HUES6 (cell line): ENCODE measurements around the gene SMPX.
"Not testable (repeated sequence)": the region's sequence is repeated elsewhere in the genome, so short reads cannot be mapped to it uniquely, and the experiment has no call there.

Experiments used
- H3K27ac ChIP-seq: 2 replicates; pipeline ENCODE4 v1.7.0; 2013; ENCODE audit warnings: low read depth, mild to moderate bottlenecking, low read length, inconsistent platforms
- H3K27me3 ChIP-seq: 2 replicates; pipeline ENCODE4 v1.6.1; 2013; ENCODE audit warnings: low read length; ENCODE audit not compliant: control insufficient read depth, insufficient read depth
- H3K36me3 ChIP-seq: 2 replicates; pipeline ENCODE4 v1.6.1; 2013; ENCODE audit warnings: low read length; ENCODE audit not compliant: control insufficient read depth, insufficient read depth
- H3K4me1 ChIP-seq: 2 replicates; pipeline ENCODE4 v1.6.1; 2013; ENCODE audit warnings: low read length; ENCODE audit not compliant: control insufficient read depth, insufficient read depth
- H3K4me3 ChIP-seq: 2 replicates; pipeline ENCODE4 v1.5.1; 2013; ENCODE audit warnings: low read depth, low read length
- H3K9ac ChIP-seq: one replicate; pipeline ENCODE4 v1.6.1; 2013; ENCODE audit warnings: mild to moderate bottlenecking, low read length
- H3K9me3 ChIP-seq: 2 replicates; pipeline ENCODE4 v1.6.1; 2013; ENCODE audit warnings: low read depth, low read length; ENCODE audit not compliant: control insufficient read depth, insufficient read depth

SMPX gene

DNA sequence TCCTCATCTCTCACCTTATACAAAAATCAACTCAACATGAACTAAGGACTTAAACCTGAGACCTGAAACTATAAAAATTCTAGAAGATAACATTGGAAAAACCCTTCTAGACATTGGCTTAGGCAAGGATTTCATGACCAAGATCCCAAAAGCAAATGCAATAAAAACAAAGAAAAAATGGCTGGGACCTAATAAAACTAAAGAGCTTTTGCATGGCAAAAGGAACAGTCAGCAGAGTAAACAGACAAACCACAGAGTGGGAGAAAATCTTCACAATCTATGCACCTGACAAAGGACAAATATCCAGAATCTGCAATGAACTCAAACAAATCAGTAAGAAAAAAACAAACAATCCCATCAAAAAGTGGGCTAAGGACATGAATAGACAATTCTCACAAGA lies 17.2 kb upstream of the SMPX start:
- not testable (repeated sequence) for H3K9me3 ChIP-seq, H3K4me3 ChIP-seq

DNA sequence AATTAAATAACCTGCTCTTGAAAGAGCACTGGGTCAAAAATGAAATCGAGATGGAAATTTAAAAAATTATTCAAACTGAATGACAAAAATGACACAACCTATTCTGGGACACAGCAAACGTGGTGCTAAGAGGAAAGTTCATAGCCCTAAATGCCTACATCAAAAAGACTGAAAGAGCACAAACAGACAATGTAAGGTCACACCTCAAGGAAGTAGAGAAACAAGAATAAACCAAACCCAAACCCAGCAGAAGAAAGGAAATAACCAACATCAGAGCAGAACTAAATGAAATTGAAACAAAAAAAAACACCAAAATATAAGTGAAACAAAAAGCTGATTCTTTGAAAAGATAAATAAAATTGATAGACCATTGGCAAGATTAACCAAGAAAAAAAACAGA lies 15.1 kb upstream of the SMPX start:
- peaks cover 14% of the 10 kb centered on the region for H3K4me1 ChIP-seq
- not testable (repeated sequence) for H3K4me3 ChIP-seq, H3K36me3 ChIP-seq, H3K27me3 ChIP-seq, H3K9me3 ChIP-seq, H3K9ac ChIP-seq, H3K27ac ChIP-seq

More for the DNA sequence above, 17.2 kb upstream of the SMPX start:
- peaks cover 24% of the 10 kb centered on the region for H3K4me1 ChIP-seq
- not testable (repeated sequence) for H3K36me3 ChIP-seq, H3K27ac ChIP-seq, H3K9ac ChIP-seq, H3K27me3 ChIP-seq

DNA sequence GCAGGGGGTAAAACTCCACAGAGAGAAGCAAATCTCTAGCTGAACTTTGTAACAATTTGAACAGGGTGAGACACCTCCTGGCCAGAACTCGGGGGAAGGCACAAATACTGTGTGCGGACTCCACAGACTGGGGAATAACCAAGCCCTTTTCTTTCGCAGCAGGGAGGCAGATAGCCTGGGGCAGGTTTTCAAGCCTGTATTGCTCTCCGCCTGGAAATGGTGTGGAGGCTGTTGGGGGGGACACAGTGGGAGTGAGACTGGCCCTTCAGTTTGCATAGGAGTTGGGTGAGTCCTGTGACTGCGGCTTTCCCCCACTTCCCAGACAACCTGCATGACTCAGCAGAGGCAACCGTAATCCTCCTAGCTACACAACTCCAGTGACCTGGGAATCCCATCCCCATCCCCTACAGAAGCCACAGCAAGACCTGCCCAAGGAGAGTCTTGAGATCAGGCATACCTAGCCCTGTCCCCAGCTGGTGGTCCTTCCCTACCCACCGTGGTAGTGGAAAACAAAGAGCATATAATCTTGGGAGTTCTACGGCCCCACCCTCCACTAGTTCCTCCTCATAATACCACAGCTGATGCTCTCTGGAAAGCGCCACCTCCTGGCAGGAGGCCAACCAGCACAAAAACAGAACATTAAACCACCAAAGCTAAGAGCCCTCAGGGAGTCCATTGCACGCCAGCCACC lies 12.9 kb upstream of the SMPX start:
- Histone ChIP-seq H3K36me3 (no peaks in the 10 kb centered on the region), H3K27ac (peak overlapping the region; percentile 29; the same call in 1 of the 2 replicates), H3K4me3 (peak overlapping the region; percentile 32; the same call in 1 of the 2 replicates), H3K9ac (peak overlapping the region; percentile 55), H3K4me1 (peaks cover 11% of the 10 kb centered on the region), H3K9me3 (no peaks in the 10 kb centered on the region), H3K27me3 (no peaks in the 10 kb centered on the region; the same call in 1 of the 2 replicates)

DNA sequence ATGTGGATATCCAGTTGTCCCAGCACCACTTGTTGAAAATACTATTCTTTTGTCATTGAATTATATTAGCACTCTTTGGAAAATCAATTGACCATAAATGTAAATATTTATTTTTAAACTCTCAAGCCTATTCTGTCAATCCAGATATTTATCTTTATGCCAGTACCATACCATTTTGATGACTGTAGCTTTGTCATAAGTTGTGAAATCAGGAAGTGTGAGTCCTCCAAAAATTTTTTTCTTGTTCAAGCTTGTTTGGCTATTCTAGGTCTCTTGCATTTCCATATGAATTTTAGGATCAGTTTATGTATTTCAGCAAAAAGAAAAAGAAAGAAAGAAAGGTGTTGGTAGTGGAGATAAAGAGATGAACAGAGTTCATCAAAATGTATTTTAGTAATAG lies 8.2 kb upstream of the SMPX start:
- Histone ChIP-seq H3K27ac (no peak overlapping the region), H3K4me3 (no peak overlapping the region), H3K9ac (no peak overlapping the region), H3K4me1 (peaks cover 9% of the 10 kb centered on the region), H3K9me3 (no peaks in the 10 kb centered on the region), H3K27me3 (no peaks in the 10 kb centered on the region; the same call in 1 of the 2 replicates), H3K36me3 (no peaks in the 10 kb centered on the region)

DNA sequence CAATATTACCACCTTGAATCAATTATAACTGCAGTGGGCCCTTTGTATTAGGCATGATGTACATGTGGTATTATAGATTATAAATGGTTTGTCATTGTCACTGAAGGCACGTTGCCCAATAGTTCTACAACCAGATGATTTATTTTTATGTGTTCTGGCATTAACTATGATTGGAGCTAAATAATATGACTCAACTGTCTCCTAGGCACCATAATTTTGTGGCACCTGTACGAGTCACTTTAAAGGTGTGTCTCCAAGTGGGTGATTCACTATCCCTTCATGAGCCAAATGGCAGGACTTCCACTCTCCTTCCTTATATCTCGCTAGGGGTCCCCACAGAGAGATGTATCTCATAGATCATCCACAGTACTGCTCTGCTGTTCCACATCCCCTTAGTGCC lies 6.1 kb upstream of the SMPX start:
- Histone ChIP-seq H3K36me3 (no peaks in the 10 kb centered on the region), H3K9ac (no peak overlapping the region), H3K4me1 (no peaks in the 10 kb centered on the region)

DNA sequence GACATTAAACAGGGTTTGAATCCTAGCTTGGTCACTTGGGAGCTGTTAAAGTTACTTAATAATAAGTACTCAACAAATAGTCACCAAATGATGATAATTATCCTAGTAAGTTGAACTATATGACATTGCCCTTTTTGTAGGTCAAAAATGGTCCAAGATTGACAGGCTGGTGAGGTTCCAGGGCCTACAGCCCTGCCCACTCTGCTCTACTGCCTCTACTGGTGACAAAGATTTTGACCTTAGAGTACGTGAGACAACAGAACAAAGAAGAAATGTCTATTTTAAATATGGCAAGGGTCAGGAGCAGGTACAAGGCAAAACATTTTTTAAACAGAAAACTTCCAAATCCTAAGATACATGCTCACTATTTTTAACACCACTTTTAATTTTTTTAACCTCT lies 572 bp upstream of the SMPX start:
- Histone ChIP-seq H3K9me3 (no peaks in the 10 kb centered on the region), H3K27me3 (peaks cover 5% of the 10 kb centered on the region; the same call in 1 of the 2 replicates), H3K4me3 (no peak overlapping the region), H3K9ac (no peak overlapping the region), H3K4me1 (peaks cover 21% of the 10 kb centered on the region), H3K27ac (no peak overlapping the region), H3K36me3 (no peaks in the 10 kb centered on the region)

More for the DNA sequence above, 6.1 kb upstream of the SMPX start:
- H3K9me3 ChIP-seq, result no peaks in the 10 kb centered on the region
- H3K27me3 ChIP-seq, result no peaks in the 10 kb centered on the region; the same call in 1 of the 2 replicates
- no peak overlapping the region for H3K4me3 ChIP-seq
- H3K27ac ChIP-seq, result no peak overlapping the region

DNA sequence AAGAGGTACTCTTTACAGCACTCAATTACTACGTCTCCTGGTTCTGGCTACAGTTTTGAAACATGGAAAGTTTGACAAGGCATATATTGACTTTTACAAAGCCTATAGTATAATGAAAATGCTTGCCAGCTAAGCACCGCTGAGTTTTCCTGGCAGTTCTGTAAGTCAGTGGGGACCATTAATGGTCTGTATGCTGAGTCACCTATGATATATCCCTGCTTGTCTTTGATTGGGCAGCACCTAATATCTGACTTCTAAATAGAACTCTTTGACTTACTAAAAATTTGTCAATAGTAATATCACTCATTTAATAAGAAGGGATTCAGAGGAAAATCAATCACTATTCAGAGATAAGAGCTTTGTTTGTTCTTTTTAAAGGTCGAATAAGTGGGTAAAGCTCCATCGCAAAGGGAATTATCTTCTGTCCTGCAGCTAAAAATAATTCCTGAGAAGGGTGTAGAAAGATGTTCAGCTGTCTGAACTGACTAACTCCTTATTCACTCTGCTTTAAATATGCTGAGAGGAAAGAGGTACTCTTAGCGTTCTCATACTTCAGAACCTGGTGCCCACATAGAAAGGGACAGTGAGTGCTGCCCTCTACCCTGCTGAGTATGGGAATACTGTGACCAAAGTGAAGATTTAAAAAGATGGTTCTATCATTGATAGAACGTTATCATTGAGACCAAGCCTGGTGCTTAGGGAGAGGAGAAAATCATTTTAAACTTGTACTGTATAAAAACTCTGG lies 959 bp downstream of the SMPX start:
- Histone ChIP-seq H3K4me3 (no peak overlapping the region), H3K9me3 (no peaks in the 10 kb centered on the region), H3K36me3 (no peaks in the 10 kb centered on the region), H3K4me1 (peaks cover 21% of the 10 kb centered on the region), H3K27me3 (peaks cover 5% of the 10 kb centered on the region; the same call in 1 of the 2 replicates), H3K9ac (no peak overlapping the region), H3K27ac (no peak overlapping the region)

DNA sequence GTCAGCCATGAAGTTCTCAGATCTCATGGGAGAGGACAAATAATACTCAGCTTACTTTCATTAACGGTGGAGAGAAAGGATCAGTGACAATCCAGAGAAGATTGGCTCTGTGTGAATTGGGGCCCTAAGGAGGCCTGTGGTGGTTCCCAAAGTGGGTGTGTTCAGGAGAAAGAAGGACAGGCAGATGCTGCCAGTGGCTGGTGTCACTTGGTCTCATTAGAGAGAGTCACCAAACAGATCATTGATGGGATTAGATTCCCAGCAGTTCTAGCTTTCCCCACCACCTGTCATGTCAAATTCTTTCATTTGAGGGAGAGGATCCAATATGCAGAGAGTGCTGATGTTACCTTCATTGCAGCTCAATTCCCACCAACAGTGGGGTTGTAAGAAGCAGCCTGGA lies 8.0 kb downstream of the SMPX start:
- Histone ChIP-seq H3K36me3 (no peaks in the 10 kb centered on the region), H3K27ac (no peak overlapping the region), H3K27me3 (peaks cover 2% of the 10 kb centered on the region; the same call in 1 of the 2 replicates), H3K4me3 (no peak overlapping the region), H3K4me1 (peaks cover 27% of the 10 kb centered on the region), H3K9me3 (no peaks in the 10 kb centered on the region), H3K9ac (no peak overlapping the region)

DNA sequence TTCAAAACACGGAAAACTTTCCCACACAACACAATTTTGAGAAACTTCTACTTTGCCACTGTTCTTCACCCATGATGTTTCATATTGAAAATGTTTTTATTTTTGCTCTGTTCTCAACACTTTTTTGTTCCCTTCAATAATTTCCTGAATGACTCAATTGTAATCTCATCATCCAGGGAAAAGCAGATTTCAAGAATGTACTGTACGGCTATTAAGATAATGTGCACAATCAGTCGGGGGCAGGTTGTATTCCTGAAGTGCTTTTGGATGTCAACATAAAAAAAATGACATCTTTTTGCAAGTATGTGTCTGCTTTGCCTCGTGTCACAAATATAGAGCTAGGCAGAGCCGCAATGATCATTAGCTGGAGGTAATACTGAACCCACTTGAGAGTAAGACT lies 9.7 kb downstream of the SMPX start:
- Histone ChIP-seq H3K9ac (no peak overlapping the region), H3K4me3 (no peak overlapping the region), H3K4me1 (peaks cover 36% of the 10 kb centered on the region), H3K9me3 (no peaks in the 10 kb centered on the region), H3K36me3 (no peaks in the 10 kb centered on the region), H3K27ac (no peak overlapping the region; the same call in 1 of the 2 replicates), H3K27me3 (no peaks in the 10 kb centered on the region; the same call in 1 of the 2 replicates)

DNA sequence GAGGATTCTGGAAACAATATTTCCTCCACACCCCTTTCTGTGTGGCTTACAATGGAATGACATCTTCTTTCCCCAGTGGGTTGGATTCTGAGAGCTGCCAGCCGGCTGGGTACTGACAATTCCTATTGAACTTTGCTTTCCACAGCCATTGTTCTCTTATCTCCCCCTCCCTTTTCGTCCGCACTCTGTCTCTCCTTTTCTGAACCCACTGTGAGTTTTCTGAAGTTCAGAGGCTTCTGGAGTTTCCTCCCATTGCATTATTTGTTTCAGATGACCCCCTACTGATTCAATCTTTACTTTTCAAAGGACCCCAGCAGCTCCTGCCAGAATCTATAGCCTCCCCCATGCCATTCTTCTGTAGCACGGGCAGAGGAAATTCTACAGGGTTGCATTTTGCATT lies 10.4 kb downstream of the SMPX start:
- H3K27me3 ChIP-seq, result no peaks in the 10 kb centered on the region; the same call in 1 of the 2 replicates
- no peaks in the 10 kb centered on the region for H3K36me3 ChIP-seq
- peak overlapping the region; percentile 39 for H3K4me3 ChIP-seq
- H3K9ac ChIP-seq, result no peak overlapping the region
- H3K4me1 ChIP-seq, result peaks cover 37% of the 10 kb centered on the region
- H3K9me3 ChIP-seq, result no peaks in the 10 kb centered on the region
- peak overlapping the region; percentile 27; the same call in 1 of the 2 replicates for H3K27ac ChIP-seq

DNA sequence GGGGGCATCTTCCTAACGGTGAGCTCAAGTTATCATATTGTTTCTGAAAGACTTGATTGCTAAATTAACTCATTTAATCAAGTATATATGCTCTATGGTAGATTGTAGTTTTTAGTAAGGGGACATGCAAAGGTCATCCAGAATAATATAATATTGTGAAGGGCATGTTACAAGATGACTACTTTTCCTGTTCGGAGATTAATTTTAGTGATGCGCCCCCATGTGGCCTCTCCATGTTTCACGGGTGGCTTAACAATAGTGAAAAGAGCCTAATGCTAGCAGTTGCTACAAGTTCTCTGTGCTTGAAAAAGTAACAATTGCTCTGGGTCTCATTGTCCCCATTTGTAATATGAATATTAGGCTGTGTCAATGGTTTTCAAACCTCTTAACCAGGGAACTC lies 12.2 kb downstream of the SMPX start:
- Histone ChIP-seq H3K27ac (peak overlapping the region; percentile 17; the same call in 1 of the 2 replicates), H3K4me3 (no peak overlapping the region), H3K9me3 (no peaks in the 10 kb centered on the region), H3K4me1 (peaks cover 45% of the 10 kb centered on the region), H3K9ac (no peak overlapping the region), H3K27me3 (no peaks in the 10 kb centered on the region; the same call in 1 of the 2 replicates), H3K36me3 (no peaks in the 10 kb centered on the region)
